IMR-90 (cell line): Measurements from ENCODE around the gene CDC5L.
A peak's percentile ranks its signal among the peaks of the same experiment; 100 is the strongest.

ENCODE experiments used
- BHLHE40 ChIP-seq: fragments of 150-350 bp; IDR thresholded peaks from 2 replicates; pipeline ENCODE4 v1.6.1; 2016; ENCODE audit warnings: mild to moderate bottlenecking, low read depth, low read length
- CEBPB ChIP-seq: IDR thresholded peaks from 2 replicates; pipeline ENCODE4 v1.6.1; 2012; ENCODE audit warnings: low read depth, low read length, improper control_type of control experiment
- CHD1 ChIP-seq: IDR thresholded peaks from 2 replicates; pipeline ENCODE4 v1.6.1; 2012; ENCODE audit warnings: low read depth, low read length, improper control_type of control experiment
- CTCF ChIP-seq: conservative IDR thresholded peaks from 2 replicates; pipeline ENCODE4 v1.5.1; 2012; ENCODE audit warnings: mild to moderate bottlenecking, low read depth, low read length, improper control_type of control experiment
- ELK1 ChIP-seq: fragments of 150-350 bp; IDR thresholded peaks from 2 replicates; pipeline ENCODE4 v1.6.1; 2016; ENCODE audit warnings: low read depth, mild to moderate bottlenecking, low read length, moderate library complexity, borderline replicate concordance
- FOS ChIP-seq: fragments of 150-350 bp; IDR thresholded peaks from 2 replicates; pipeline ENCODE4 v1.6.1; 2016; ENCODE audit warnings: low read depth, low read length
- MAFK ChIP-seq: IDR thresholded peaks from 2 replicates; pipeline ENCODE4 v1.6.1; 2012; ENCODE audit warnings: low read depth, low read length, improper control_type of control experiment
- MAZ ChIP-seq: IDR thresholded peaks from 2 replicates; pipeline ENCODE4 v1.6.1; 2012; ENCODE audit warnings: low read depth, mild to moderate bottlenecking, low read length, improper control_type of control experiment, moderate library complexity, borderline replicate concordance
- MXI1 ChIP-seq: IDR thresholded peaks from 2 replicates; pipeline ENCODE4 v1.6.1; 2012; ENCODE audit warnings: low read depth, mild to moderate bottlenecking, low read length, moderate library complexity, borderline replicate concordance
- POLR2A ChIP-seq: IDR thresholded peaks from 2 replicates; pipeline ENCODE4 v1.6.1; 2012; ENCODE audit warnings: mild to moderate bottlenecking, low read depth, low read length
- RAD21 ChIP-seq: IDR thresholded peaks from 2 replicates; pipeline ENCODE4 v1.6.1; 2012; ENCODE audit warnings: low read length, improper control_type of control experiment
- SMC3 ChIP-seq: fragments of 150-350 bp; IDR thresholded peaks from 2 replicates; pipeline ENCODE4 v1.6.1; 2016; ENCODE audit warnings: low read depth, mild to moderate bottlenecking, antibody characterized with exemption, low read length, moderate library complexity
- USF2 ChIP-seq: fragments of 150-350 bp; IDR thresholded peaks from 2 replicates; pipeline ENCODE4 v1.6.1; 2017; ENCODE audit warnings: mild to moderate bottlenecking, antibody characterized with exemption, low read length, low read depth

- peak; percentile 45 for TF ChIP-seq USF2
- no peak for TF ChIP-seq CTCF
- no peak for TF ChIP-seq POLR2A
- no peak for TF ChIP-seq MXI1
- no peak for TF ChIP-seq FOS
- no peak for TF ChIP-seq MAFK
- TF ChIP-seq RAD21, result no peak
- no peak for TF ChIP-seq MAZ
- TF ChIP-seq CEBPB, result no peak
- no peak for TF ChIP-seq CHD1
- no peak for TF ChIP-seq SMC3
- TF ChIP-seq ELK1, result no peak
- TF ChIP-seq BHLHE40, result no peak
Observed at GRCh38 chr6:44487002-44487401, 99.5 kb downstream of the CDC5L start.
